Activated T-helper 1 cell treated with anti-CD3 and anti-CD28 coated beads, Interleukin-12 subunit alpha, Interleukin-12 subunit beta, Interleukin-2, Interleukin-4 antibody, amounts not matched to agents 30 ng/mL and 10 ng/mL and 1 ng/mL, durations not matched to agents 14 hours and 24 hours and 36 hours (primary cell): ENCODE data around the gene PARD3B. TPM values are rescaled to one million over a fixed set of nuclear protein-coding genes. Genes with fewer than 3 reads are reported as not detected.

Experiments used
- DNase-seq: peaks from one replicate; pipeline ENCODE4 v3.0.0; 2021; ENCODE audit warnings: low spot score
- H3K27ac Mint-ChIP-seq: one replicate; pipeline ENCODE4 v1.8.0; 2021; ENCODE audit warnings: mild to moderate bottlenecking, mixed read lengths
- H3K27me3 Mint-ChIP-seq: one replicate; pipeline ENCODE4 v1.8.0; 2022; ENCODE audit warnings: mild to moderate bottlenecking, moderate library complexity, mixed read lengths; ENCODE audit not compliant: insufficient read depth
- H3K36me3 Mint-ChIP-seq: one replicate; pipeline ENCODE4 v1.8.0; 2021; ENCODE audit warnings: low read depth, mixed read lengths
- H3K4me1 Mint-ChIP-seq: one replicate; pipeline ENCODE4 v1.8.0; 2021; ENCODE audit warnings: low read depth, mixed read lengths
- H3K4me3 Mint-ChIP-seq: one replicate; pipeline ENCODE4 v1.8.0; 2021; ENCODE audit warnings: mild to moderate bottlenecking, moderate library complexity, mixed read lengths
- H3K9me3 Mint-ChIP-seq: one replicate; pipeline ENCODE4 v1.8.0; 2021; ENCODE audit warnings: mixed read lengths
- intact Hi-C: fragments of 100-400 bp; cut with micrococcal nuclease; formaldehyde crosslinking; loops from one replicate; pipeline ENCODE4 v1.15.1; 2024
- total RNA-seq: library from RNA; stranded (reverse); gene quantifications from 2 replicates; pipeline ENCODE4 v1.2.3, GENCODE V29; 2022

PARD3B gene
- total RNA-seq, 1 donor from 2014 or later, result 0.26 TPM

GRCh38 chr2:204972161-204972560 is 426.9 kb downstream of the PARD3B start:
- no peak for DNase-seq
- Mint-ChIP-seq H3K9me3 (peaks cover 32% of the 10 kb centered on the region), H3K36me3 (peaks cover 18% of the 10 kb centered on the region), H3K4me1 (peaks cover 44% of the 10 kb centered on the region), H3K27me3 (peaks cover 1% of the 10 kb centered on the region), H3K4me3 (no peak overlapping the region), H3K27ac (no peak overlapping the region)
- intact Hi-C loops, result loop anchor here (5.0 kb wide), 1 partner anchor 950 kb away; no protein-coding TSS in a partner anchor

GRCh38 chr2:204972606-204973336 is 427.5 kb downstream of the PARD3B start:
- peak overlapping the region; percentile 49 for H3K27ac Mint-ChIP-seq
- intact Hi-C loops, result loop anchor here (5.0 kb wide), 1 partner anchor 950 kb away; no protein-coding TSS in a partner anchor

GRCh38 chr2:204973616-204974015 is 428.3 kb downstream of the PARD3B start:
- Mint-ChIP-seq H3K27ac (no peak overlapping the region), H3K4me1 (peaks cover 29% of the 10 kb centered on the region), H3K9me3 (peaks cover 22% of the 10 kb centered on the region), H3K27me3 (no peaks in the 10 kb centered on the region), H3K36me3 (peaks cover 16% of the 10 kb centered on the region), H3K4me3 (no peak overlapping the region)
- DNase-seq, result no peak
- intact Hi-C loops, result loop anchor here (5.0 kb wide), 1 partner anchor 951 kb away; no protein-coding TSS in a partner anchor

More at GRCh38 chr2:204972606-204973336, 427.5 kb downstream of the PARD3B start:
- peaks cover 38% of the 10 kb centered on the region for H3K4me1 Mint-ChIP-seq
- peaks cover 18% of the 10 kb centered on the region for H3K36me3 Mint-ChIP-seq
- no peak for DNase-seq
- H3K4me3 Mint-ChIP-seq, result no peak overlapping the region
- H3K27me3 Mint-ChIP-seq, result no peaks in the 10 kb centered on the region
- peaks cover 26% of the 10 kb centered on the region for H3K9me3 Mint-ChIP-seq

- H3K27ac Mint-ChIP-seq, result no peak overlapping the region
- peaks cover 23% of the 10 kb centered on the region for H3K4me1 Mint-ChIP-seq
- intact Hi-C loops, result loop anchor here (5.0 kb wide), 1 partner anchor 952 kb away; no protein-coding TSS in a partner anchor
- no peak for DNase-seq
- H3K4me3 Mint-ChIP-seq, result no peak overlapping the region
- no peaks in the 10 kb centered on the region for H3K27me3 Mint-ChIP-seq
- peaks cover 19% of the 10 kb centered on the region for H3K36me3 Mint-ChIP-seq
- peaks cover 22% of the 10 kb centered on the region for H3K9me3 Mint-ChIP-seq
These were observed 429.2 kb downstream of the PARD3B start for GRCh38 chr2:204974487-204974886.

- intact Hi-C loops, result no loop called here
- H3K4me3 Mint-ChIP-seq, result no peak overlapping the region
- no peaks in the 10 kb centered on the region for H3K27me3 Mint-ChIP-seq
- peaks cover 17% of the 10 kb centered on the region for H3K9me3 Mint-ChIP-seq
- H3K4me1 Mint-ChIP-seq, result peaks cover 9% of the 10 kb centered on the region
- no peak overlapping the region for H3K27ac Mint-ChIP-seq
- H3K36me3 Mint-ChIP-seq, result peaks cover 13% of the 10 kb centered on the region
- no peak for DNase-seq
These were observed 432.6 kb downstream of the PARD3B start for GRCh38 chr2:204977914-204978313.

- no peaks in the 10 kb centered on the region for H3K27me3 Mint-ChIP-seq
- peaks cover 3% of the 10 kb centered on the region for H3K9me3 Mint-ChIP-seq
- H3K36me3 Mint-ChIP-seq, result peaks cover 5% of the 10 kb centered on the region
- H3K4me3 Mint-ChIP-seq, result no peak overlapping the region
- intact Hi-C loops, result no loop called here
- no peak for DNase-seq
- H3K27ac Mint-ChIP-seq, result no peak overlapping the region
- peaks cover 11% of the 10 kb centered on the region for H3K4me1 Mint-ChIP-seq
These were observed 437.0 kb downstream of the PARD3B start for GRCh38 chr2:204982303-204982702.

GRCh38 chr2:204984518-204984917 is 439.2 kb downstream of the PARD3B start:
- H3K4me3 Mint-ChIP-seq, result no peak overlapping the region
- H3K36me3 Mint-ChIP-seq, result peaks cover 2% of the 10 kb centered on the region
- no peak for DNase-seq
- H3K27me3 Mint-ChIP-seq, result peaks cover 3% of the 10 kb centered on the region
- peaks cover 11% of the 10 kb centered on the region for H3K4me1 Mint-ChIP-seq
- H3K27ac Mint-ChIP-seq, result no peak overlapping the region
- H3K9me3 Mint-ChIP-seq, result peaks cover 3% of the 10 kb centered on the region
- intact Hi-C loops, result no loop called here

GRCh38 chr2:204986641-204987040 is 441.4 kb downstream of the PARD3B start:
- no peak for DNase-seq
- H3K9me3 Mint-ChIP-seq, result peaks cover 3% of the 10 kb centered on the region
- peaks cover 11% of the 10 kb centered on the region for H3K4me1 Mint-ChIP-seq
- H3K27ac Mint-ChIP-seq, result no peak overlapping the region
- H3K27me3 Mint-ChIP-seq, result peaks cover 3% of the 10 kb centered on the region
- intact Hi-C loops, result no loop called here
- H3K36me3 Mint-ChIP-seq, result peaks cover under 1% of the 10 kb centered on the region
- no peak overlapping the region for H3K4me3 Mint-ChIP-seq

GRCh38 chr2:204988836-204989235 is 443.6 kb downstream of the PARD3B start:
- H3K27me3 Mint-ChIP-seq, result peaks cover 3% of the 10 kb centered on the region
- intact Hi-C loops, result no loop called here
- H3K4me3 Mint-ChIP-seq, result no peak overlapping the region
- H3K27ac Mint-ChIP-seq, result no peak overlapping the region
- H3K36me3 Mint-ChIP-seq, result no peaks in the 10 kb centered on the region
- no peaks in the 10 kb centered on the region for H3K9me3 Mint-ChIP-seq
- no peak for DNase-seq
- H3K4me1 Mint-ChIP-seq, result no peaks in the 10 kb centered on the region

GRCh38 chr2:204989877-204990276 is 444.6 kb downstream of the PARD3B start:
- intact Hi-C loops, result no loop called here
- H3K4me1 Mint-ChIP-seq, result no peaks in the 10 kb centered on the region
- no peak for DNase-seq
- H3K27ac Mint-ChIP-seq, result no peak overlapping the region
- H3K27me3 Mint-ChIP-seq, result peaks cover 3% of the 10 kb centered on the region
- H3K4me3 Mint-ChIP-seq, result no peak overlapping the region
- no peaks in the 10 kb centered on the region for H3K36me3 Mint-ChIP-seq
- no peaks in the 10 kb centered on the region for H3K9me3 Mint-ChIP-seq

GRCh38 chr2:205001300-205001966 is 456.2 kb downstream of the PARD3B start:
- H3K4me1 Mint-ChIP-seq, result peaks cover 34% of the 10 kb centered on the region
- H3K27ac Mint-ChIP-seq, result no peak overlapping the region
- peaks cover 12% of the 10 kb centered on the region for H3K9me3 Mint-ChIP-seq
- H3K4me3 Mint-ChIP-seq, result no peak overlapping the region
- intact Hi-C loops, result loop anchor here (10.0 kb wide), 1 partner anchor 683 kb away; the partner anchor contains the start of gene NRP2
- no peaks in the 10 kb centered on the region for H3K27me3 Mint-ChIP-seq
- DNase-seq, result no peak
- H3K36me3 Mint-ChIP-seq, result peaks cover 3% of the 10 kb centered on the region

GRCh38 chr2:205002390-205002789 is 457.1 kb downstream of the PARD3B start:
- Mint-ChIP-seq H3K4me3 (peak overlapping the region; percentile 2), H3K36me3 (peaks cover 5% of the 10 kb centered on the region), H3K27ac (peak overlapping the region; percentile 59), H3K4me1 (peaks cover 40% of the 10 kb centered on the region), H3K27me3 (no peaks in the 10 kb centered on the region), H3K9me3 (peaks cover 13% of the 10 kb centered on the region)
- DNase-seq, result peak; percentile 28
- intact Hi-C loops, result loop anchor here (10.0 kb wide), 1 partner anchor 682 kb away; the partner anchor contains the start of gene NRP2

- peak overlapping the region; percentile 49 for H3K27ac Mint-ChIP-seq
- H3K9me3 Mint-ChIP-seq, result peaks cover 19% of the 10 kb centered on the region
- peaks cover 4% of the 10 kb centered on the region for H3K27me3 Mint-ChIP-seq
- peaks cover 40% of the 10 kb centered on the region for H3K4me1 Mint-ChIP-seq
- peaks cover 5% of the 10 kb centered on the region for H3K36me3 Mint-ChIP-seq
- intact Hi-C loops, result loop anchor here (10.0 kb wide), 1 partner anchor 682 kb away; the partner anchor contains the start of gene NRP2
- H3K4me3 Mint-ChIP-seq, result no peak overlapping the region
- no peak for DNase-seq
These were observed 458.0 kb downstream of the PARD3B start for GRCh38 chr2:205003288-205003687.
